HTR-8/SVneo (cell line): ENCODE data around the gene MGAT5.
A peak's percentile ranks its signal among the peaks of the same experiment; 100 is the strongest.

Source experiments
- DNase-seq: peaks from one replicate; pipeline ENCODE4 v3.0.0; 2011; ENCODE audit warnings: low spot score, mixed read lengths; ENCODE audit not compliant: insufficient read length
- FAIRE-seq: peaks from 2 replicates; lab custom pipeline; 2011; peaks lifted over from hg19 to GRCh38; lab: Jason Lieb, UNC

Gene MGAT5

DNA sequence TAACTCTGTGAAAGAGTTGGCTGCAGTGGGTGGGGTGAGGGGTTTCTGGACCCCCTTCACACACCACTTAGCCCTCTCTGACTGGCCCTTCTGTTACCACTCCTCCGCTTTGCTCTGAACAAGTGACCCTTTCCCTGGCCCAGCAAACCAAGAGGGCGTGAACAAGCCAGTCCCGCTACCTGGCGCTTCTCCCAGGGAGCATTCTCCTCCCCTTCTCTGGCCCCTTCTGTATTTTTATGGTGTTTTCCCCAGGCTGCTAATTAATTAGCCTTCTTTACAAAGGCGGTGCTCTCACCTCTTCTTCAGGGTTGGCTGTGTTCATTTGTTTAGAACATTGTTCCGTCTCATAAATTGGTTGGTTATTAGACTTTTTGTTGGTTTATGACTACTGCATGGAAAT, 180.1 kb downstream of the MGAT5 start:
- DNase-seq = no peak
- FAIRE-seq = no peak

DNA sequence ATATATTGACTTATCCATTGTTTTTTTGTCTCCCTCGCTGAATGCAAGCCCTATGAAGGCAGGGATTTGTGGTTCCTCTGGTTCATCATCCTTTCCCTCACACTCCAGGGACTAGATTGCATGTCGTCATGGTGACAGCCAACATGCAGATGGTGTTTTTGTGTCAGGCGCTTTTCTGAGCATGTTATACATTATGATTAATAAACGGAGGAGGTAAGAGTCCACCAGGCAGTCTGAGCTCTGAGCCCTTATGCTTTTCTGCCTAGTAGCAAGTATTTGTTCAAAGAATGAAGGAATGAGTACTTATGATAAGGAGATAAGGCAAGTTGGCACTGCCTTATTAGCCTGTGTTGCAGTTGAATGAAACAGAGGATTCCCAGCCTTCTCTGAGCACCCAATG, 181.6 kb downstream of the MGAT5 start:
- DNase-seq (no peak), FAIRE-seq (no peak)

DNA sequence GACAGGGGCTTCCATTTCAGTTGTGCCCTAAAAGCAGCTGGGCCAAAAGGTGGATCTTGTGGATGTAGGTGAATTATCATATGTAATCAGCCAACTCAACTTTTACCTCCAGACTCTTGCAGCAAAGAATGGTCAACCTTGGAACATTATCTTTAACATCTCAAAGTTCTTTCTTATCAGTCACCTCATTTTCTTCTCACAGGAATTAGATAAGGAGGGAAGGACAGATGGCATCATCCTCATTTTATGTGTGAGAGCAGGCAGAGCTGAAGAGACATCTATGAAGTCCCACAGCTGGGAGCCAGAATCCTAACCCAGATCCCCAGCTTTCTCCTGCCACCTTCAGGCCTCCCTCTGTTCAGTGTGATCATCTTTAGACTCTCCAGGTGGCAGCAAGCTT, 182.1 kb downstream of the MGAT5 start:
- FAIRE-seq = no peak

DNA sequence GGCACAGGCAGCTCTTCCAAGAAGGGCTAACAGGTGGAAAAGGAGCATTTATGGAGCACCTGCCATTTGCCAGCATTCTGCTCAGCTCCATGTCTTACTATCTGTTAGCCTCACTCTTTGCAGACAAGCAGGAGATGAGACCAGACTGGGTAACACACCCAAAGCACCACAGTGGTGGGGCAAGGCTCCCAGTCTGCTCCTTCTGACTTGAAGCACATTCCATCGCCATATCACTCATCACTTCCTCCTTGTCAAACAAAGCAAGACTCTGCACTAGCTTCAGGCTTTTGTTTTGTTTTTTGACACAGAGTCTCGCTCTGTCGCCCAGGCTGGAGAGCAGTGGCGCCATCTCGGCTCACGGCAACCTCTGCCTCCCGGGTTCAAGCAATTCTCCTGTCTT, 182.8 kb downstream of the MGAT5 start:
- FAIRE-seq (no peak), DNase-seq (no peak)

More for the DNA sequence above, 182.1 kb downstream of the MGAT5 start:
- no peak for DNase-seq

DNA sequence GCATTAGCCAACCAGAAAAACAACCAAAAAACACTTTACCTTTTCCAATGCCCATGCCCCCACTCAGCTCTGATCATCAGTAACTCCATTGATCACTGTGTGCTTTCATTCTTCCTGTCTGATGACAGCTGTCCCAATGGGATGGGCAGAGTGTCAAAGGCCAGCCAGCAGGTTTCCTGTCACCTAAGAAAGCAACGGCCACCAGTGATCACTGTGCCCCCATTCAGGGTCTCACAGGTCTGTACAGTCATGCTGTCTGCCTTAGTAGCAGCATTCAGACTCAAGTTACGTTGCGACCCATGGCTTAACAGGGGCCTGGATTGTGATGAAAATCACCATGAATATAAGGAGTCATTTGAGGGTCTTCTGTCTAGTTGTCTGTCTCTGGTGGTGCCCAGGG, 184.5 kb downstream of the MGAT5 start:
- DNase-seq (no peak), FAIRE-seq (no peak)

DNA sequence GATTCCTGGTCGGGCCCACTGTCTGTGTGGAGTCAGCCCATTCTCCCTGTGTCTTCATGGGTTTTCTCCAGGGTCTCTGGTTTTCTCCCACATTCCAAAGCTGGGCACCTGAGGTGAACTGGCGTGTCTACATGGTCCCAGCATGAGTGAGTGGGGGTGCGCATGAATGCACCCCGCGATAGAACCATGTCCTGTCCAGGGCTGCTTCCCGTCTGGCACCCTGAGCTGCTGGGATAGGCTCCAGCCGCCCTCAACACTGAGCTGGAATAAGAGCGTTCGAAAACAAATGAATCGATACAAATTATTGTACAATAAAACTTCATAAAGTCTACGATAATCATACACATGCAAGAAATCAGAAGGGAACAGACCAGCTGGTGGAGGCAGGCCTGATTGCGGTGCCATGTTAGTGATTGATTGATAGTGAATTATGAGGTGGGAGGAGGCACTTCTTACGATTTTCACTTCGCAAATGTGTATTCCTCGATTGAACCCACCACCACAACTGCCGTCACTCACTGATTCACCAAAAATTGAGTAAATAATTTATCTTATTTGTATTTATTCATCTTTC, 186.6 kb downstream of the MGAT5 start:
- DNase-seq (no peak), FAIRE-seq (no peak)

DNA sequence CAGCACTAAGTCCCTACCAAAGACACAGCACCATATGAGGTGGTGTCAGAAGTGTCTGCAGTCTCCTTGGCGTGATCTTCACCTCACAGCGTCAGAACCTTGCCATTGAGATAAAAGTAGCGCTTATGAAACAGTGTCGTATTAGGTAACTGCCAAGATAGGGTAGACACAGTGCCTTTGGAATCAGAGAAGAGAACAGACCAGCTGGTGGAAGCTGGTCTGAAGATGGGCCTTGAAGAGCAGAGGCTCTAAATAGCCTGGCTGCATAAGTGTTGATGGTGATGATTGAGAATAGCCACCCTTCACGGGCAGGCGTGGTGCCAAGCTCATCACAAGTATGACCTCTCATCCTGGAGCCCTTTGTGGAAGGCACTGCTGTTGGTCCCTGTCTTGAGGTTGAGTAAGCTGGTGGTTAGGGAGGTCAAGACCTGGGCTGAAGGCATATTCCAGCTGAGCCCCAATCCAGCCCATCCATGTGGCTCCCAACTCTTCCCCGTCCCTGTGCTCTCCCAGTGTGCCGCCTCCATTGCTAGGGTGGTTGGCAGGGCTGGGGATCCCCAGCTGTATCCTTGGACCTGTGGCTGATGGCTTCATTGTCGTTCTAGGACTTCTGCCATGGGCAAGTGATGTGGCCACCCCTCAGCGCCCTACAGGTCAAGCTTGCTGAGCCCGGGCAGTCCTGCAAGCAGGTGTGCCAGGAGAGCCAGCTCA, 187.4 kb downstream of the MGAT5 start:
- FAIRE-seq = no peak
- DNase-seq = no peak

DNA sequence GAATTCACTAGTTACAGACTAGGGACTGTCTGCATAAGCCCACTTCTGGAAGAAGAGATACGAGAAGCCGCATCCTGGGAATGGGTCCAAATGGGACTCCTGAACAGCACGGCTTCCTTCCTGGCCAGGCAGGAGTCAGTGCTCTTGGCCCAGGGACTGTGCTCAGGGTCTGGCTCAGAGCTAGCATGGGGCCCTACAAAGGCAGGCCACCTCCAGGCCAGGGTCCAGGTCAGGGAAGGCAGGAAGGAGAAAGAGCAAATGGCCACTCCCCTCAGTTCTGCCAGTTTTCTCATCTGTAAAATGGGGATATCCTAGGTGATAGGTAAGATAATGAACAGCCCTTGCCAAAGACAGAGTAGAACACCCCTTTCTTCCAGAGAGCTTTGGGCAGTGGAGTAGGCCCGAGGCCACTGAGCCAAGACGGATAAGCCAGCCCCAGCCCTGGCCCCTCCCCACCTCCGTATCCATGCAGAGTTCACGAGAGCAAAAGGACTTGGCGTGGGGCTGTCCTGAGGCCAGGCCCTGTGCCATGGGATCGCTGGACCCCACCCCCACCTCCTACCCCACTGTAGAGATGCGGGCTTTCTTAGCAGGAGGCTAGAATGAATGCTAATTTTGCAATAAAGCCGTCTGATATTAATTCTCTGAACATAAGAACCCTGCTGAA, 190.1 kb downstream of the MGAT5 start:
- DNase-seq = no peak
- FAIRE-seq = no peak

DNA sequence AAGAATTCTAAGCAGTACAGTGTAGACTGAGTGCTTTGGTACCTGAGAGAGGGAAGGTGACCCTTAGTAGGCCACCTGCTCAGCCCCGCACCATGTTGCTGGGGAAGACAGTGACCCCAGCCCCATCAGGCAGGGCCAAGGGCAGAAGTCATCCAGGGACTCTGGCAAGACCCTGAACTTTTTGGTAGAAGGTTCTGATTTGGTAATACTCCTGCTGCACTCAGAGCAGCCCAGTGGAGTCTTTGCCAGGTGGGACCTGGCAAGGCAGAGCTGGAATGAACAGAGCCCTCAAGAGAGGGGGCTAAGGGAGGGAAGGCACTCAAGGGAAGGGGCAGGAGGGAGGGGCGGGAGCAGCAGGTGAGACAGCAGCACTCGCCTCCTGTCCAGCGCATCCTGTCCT, 191.2 kb downstream of the MGAT5 start:
- DNase-seq (no peak), FAIRE-seq (no peak)

DNA sequence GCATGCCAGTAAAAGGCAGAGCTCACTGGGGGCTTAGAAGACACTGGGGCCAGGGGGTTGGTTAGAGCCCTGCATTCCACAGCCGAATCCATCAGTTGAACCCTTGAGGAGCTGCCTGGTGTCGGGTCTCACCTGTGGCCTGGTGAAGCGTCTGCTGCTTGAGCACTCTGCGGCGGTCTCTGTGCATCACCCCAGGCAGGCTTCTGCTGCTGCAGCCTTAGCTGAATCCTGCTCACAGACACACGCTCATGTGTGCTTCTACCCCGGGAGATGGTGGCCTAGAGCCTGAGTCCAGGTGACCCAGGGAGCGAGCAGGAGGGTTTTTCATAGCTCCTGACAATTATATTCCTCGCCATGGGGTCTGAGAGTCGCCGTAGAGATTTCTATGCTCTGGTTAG, 192.1 kb downstream of the MGAT5 start:
- FAIRE-seq (no peak), DNase-seq (no peak)

DNA sequence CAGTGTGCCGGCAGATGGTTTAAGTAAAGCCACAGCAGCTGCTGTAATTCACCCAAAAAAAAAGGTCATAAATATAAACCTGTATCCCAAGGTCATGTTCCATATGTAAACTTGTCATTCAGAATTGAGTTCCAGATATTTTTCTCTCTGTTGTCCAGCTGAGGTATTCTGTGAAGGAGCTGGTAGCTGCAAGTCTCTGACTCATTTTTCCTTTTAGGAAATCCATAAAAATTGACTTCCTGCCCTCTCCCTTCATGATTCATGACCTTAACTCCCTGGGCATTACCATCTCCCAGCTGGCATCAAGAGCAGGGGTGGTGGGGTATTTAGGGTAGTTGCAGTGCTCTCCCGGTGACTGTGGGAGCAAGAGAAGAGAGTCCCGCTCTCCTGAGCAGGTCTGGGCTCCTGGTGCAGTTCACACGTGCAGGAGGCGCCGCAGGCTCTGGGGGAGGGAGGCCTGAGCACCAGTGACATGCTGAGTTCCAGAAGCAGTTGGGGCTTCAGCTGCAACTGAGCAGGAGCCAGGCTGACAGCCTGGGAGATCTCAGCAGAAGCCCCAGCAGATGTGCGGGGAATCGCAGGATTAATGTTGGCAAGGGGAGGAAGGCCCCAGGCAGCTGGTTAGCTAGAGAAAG, 192.6 kb downstream of the MGAT5 start:
- no peak for FAIRE-seq
- peak; percentile 34 for DNase-seq

DNA sequence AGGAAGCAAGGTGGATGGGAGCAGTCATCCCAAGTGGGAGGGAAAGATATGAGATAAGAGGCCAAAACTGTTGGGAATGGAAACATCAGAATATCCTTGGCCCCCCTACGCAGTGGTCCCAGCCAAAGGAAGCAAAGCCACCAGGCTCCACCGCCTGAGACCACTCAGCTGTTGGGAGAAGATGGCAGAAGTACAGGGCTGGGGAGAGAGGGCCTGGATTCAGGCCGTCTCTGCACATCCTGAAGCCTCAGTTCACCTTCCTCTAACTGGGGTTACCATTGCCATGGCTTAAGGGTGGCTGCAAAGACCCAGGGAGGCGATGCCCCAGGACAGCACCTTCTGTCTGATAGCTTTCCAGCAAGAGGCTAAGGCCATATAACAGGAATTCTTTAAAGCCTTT, 193.8 kb downstream of the MGAT5 start:
- DNase-seq (no peak), FAIRE-seq (no peak)

DNA sequence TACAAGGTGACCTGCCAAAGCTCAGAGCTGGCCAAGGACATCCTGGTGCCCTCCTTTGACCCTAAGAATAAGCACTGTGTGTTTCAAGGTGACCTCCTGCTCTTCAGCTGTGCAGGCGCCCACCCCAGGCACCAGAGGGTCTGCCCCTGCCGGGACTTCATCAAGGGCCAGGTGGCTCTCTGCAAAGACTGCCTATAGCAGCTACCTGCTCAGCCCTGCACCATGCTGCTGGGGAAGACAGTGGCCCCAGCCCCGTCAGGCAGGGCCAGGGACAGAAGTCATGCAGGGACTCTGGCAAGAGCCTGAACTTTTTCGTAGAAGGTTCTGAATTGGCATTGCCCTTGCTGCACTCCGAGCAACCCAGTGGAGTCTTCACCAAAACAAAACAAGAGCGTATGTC, 194.8 kb downstream of the MGAT5 start:
- DNase-seq (no peak), FAIRE-seq (no peak)

DNA sequence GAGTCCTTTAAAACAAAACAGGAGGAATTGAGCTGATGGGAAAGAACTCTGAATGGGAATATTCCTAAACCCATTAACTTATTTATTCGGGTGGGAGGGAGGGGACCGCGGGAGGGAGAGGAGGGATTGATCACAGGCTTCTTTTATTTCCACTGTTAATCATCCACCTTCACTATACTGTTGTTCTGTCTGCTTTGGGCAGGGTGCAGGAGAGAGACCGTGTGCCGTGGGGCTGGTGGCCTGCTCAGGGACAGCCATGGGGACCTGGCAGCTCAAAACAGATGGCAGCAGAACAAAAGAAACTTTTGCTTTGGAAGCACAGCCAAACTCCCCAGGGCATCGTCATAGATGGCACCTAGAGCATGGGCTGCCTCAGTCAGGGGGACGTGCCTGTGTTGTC, 195.3 kb downstream of the MGAT5 start:
- DNase-seq = no peak
- FAIRE-seq = no peak

DNA sequence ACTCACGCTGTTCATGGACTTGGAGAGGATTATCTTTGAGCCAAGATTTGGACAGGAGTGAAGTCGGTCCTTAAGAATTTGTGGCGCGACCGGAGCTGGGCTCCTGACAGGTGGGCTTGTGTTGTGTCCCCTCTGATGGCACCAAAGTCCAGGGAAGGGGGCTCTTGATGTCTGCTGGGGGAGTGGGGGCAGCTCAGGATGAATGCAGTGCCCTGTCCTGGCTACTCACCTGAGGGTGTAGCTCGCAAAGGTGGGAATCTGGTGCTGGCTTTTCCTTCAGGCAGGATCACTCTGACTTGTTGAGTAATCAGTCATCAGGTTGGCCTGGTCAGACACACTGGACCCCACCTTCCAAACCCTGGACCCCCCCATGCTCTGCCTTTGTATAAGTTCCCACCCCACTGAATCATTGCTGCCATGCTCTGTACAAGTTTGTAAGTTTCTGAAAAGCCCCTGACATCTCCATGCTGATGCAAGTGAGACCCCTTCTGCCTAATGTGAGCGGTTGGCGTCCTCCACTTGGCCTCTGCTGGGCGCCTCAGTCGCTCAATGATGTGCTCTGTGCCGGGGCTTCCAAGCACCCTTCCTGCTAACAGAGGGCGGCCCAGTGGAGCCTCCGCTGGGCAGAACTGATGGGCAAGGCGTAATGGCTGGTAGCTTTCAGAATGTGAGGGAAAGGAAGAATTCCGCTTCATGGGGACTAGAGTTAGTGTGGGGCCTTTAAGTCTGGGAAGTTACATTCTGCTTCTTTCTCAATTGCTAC, 196.1 kb downstream of the MGAT5 start:
- no peak for FAIRE-seq
- no peak for DNase-seq

DNA sequence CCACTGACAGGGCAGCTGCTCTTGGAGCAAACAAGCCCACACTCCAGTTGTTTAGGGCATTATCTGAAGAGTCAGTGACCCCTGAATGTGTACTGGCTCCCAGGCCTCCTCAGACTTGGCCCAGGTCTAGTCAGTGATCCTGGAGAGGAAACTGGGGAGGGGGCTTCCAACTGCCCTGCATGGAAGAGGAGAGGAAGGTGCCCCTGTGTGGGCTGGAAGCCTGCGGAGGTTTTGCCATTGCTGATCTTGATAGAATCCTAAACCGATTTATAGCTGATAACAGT, 197.4 kb downstream of the MGAT5 start:
- FAIRE-seq (no peak), DNase-seq (no peak)

DNA sequence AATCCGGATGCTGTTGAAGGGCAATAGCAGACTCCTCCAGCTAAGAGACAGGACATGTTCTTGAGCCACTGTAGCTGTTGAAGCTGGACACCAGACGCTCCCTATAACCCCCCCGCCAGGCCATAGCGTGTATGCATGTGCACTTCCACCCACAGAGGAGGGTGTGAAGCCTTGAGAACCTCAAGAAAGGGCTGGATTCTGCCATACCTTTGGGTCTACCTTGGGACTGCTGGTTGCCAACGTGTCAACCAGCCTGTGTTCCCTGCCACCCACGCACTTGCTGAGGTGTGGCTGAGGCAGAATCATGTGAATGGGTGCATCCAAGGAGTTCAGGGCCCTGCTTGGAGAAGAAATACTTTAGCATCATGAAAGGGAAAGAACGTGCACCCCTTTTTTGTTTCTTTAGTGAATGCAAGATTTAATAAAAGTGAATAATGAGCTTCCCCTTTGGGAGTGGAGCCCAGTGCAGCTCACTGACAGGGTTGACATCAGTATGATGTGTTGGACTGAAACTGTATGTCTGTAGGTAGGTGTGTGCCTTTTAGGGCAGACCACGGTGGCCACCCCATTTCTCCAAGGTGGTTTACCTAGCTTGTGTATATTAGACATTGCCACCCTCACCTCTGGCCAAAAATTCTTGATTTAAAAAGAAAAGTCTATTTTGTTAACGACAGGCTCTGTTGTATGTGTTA, 198.3 kb downstream of the MGAT5 start:
- no peak for FAIRE-seq
- DNase-seq = no peak

DNA sequence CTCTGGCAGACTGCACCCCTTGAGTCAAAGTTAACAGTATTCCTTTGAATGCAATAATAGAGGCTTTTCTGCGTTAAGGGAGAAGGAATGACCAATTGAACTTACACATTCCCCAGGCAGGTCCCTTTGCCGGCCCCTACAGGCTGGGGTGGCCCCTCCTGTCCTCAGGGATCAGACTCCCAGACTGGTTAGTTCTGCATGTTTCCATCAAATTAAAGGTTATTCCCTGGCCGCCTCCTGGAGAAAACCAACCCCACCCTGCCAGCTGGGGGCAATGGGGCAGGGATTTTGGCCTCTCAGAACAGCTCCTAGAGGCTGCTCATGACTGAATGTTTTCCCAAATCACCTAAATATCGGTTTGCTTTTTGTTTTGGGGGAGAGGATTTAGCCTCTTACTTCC, 199.6 kb downstream of the MGAT5 start:
- FAIRE-seq = no peak
- no peak for DNase-seq

DNA sequence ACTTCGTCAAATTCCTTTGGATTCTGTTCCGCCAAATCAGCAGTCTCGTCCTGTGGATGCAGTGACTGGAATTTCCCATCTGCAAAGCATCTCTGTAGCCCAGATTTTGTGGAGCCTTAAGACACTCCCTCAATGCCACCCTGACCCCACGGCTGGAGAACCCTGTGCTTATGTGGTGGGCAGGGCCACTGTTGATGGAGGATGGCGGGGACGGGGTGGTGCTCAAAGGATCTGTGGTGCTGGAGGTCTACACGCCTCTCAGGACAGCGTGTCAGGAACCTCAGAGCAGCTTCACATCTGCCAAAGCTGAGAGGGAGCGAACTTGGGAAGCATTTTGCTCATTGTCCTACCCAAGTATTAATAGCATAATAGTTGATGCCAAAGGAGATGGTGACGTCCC, 200.1 kb downstream of the MGAT5 start:
- FAIRE-seq (no peak), DNase-seq (no peak)

DNA sequence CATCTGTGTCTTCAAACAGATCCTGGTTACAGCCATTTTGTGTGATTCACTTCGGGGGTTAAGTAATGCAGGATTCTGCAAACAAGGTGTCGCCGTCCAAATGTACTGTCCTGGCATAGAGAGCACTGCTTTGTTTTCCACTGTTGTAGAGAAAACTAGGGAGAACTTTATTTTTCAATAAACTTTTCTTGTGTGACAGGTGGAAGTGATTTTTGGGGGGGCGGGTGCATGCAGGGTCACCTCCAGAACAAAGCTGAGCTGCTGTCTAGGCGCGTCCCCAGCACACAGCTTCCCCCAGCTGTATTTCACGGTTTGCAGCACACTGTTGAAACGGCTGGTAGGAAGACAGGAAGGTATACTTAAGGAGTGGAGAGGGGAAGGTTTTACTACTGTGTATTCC, 200.6 kb downstream of the MGAT5 start:
- DNase-seq (no peak), FAIRE-seq (no peak)
